ENCODE results near the gene CEP20. TPM values are rescaled to one million over a fixed set of nuclear protein-coding genes. Genes with fewer than 3 reads are reported as not detected.
A peak's percentile ranks its signal among the peaks of the same experiment; 100 is the strongest.

Gene CEP20
- total RNA-seq, 1 experiment from 2014 or later = 59.6 TPM

DNA sequence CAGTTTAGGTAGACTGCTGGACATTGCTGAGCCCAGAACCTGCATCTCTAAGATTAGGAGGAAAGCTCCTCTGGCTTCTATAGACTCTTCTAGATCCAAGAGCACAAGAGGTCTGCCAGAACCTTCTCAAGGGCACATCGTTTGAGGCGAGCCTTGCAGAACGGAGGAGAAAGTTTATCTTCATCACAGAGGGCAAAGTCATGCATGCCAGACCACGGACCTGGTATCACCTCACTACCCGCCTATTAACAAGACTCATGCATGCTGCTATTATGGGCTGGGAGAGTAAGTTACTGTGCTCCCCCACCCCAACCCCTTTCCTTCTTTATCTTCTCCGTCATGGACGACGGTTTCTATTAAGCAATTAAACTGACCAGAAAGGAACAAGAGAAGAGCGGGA, 54.9 kb downstream of the CEP20 start:
- no peak for DNase-seq (ENCODE audit: low read depth)

DNA sequence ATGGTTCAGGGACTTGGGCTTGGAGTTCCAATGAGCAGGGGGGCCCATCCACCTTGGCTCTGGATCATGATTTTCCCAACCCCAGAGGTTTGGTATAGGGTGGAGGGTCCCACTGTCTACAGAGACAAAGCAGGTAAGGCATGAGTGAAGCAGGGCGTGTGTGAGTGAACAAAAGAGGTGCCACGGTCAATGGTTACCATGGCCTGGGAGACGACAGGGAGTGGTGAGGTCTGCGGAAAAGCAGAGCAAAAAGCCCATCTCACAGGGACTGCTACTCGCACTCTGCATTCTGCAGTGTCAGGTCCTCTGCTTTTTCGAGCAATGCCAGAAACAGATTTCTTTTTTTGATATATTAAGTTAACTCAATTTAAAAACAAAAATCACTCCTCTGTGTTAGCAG, 56.2 kb downstream of the CEP20 start:
- DNase-seq (ENCODE audit: low read depth) = no peak

- no peak for DNase-seq (ENCODE audit: low read depth)
Measured at GRCh38 chr16:15830832-15831451, 57.5 kb downstream of the CEP20 start.

DNA sequence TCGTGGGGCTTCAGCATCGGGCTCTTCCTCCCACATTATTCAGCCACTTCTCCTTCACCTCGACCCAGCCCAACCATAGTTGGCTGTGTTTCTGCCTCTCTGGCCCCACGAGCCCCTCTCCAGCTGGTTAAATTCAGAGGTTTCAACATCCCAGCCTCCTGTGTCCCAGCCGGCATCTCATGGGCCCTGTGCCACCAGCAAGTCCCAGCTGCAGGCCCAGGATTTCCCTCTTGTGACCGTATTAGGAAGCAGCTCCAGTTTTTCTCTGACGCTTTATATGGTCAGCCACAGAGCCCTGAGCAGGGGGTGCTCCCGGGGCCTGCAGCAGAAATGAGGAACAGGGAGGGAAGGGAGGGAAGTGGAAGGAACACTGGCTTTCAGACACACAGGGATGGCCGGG, 58.9 kb downstream of the CEP20 start:
- DNase-seq (ENCODE audit: low read depth) = peak; percentile 18

- no peak for DNase-seq (ENCODE audit: low read depth)
Measured at GRCh38 chr16:15827709-15828343, 60.6 kb downstream of the CEP20 start.

DNA sequence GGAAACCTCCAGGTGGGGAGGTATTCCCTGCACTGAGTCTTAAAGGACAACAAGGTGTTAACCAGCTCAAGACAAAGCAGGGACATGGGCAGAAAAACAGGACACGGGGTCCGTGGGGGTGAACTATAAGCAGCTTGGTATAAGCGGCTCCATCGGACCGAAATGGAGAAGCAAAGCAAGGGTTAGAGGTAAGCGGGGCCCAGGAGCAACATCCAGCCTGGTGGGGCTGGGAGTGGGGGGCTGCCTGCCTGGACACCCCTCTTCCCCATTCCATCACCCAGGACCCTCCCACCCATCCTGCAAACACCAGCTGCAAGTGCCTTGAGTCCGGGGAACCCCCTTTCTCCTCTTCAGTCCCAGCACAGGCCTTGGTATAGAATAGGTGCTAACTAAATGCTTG, 61.1 kb downstream of the CEP20 start:
- no peak for DNase-seq (ENCODE audit: low read depth)

- DNase-seq (ENCODE audit: low read depth) = no peak
Measured at GRCh38 chr16:15825750-15826305, 62.6 kb downstream of the CEP20 start.

GRCh38 chr16:15822957-15823356, 65.4 kb downstream of the CEP20 start:
- DNase-seq (ENCODE audit: low read depth) = no peak

GRCh38 chr16:15820837-15821236, 67.6 kb downstream of the CEP20 start:
- DNase-seq (ENCODE audit: low read depth) = no peak

DNA sequence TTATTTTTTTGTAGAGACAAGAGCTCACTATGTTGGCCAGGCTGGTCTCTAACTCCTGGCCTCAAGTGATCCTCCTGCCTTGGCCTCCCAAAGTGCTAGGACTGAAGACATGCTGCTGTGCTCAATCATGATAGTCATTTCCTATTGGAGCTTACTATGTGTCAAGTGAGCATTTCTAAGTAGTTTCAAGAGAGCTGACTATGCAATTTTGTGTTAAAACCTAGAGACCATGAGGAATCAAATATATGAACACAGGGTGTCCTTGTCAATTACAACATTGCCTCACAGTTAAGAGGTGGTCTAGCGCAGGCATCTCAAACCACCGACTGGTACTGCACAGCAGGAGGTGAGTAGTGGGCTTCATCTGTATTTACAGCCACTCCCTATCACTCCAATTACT, 69.4 kb downstream of the CEP20 start:
- DNase-seq (ENCODE audit: low read depth) = no peak

DNA sequence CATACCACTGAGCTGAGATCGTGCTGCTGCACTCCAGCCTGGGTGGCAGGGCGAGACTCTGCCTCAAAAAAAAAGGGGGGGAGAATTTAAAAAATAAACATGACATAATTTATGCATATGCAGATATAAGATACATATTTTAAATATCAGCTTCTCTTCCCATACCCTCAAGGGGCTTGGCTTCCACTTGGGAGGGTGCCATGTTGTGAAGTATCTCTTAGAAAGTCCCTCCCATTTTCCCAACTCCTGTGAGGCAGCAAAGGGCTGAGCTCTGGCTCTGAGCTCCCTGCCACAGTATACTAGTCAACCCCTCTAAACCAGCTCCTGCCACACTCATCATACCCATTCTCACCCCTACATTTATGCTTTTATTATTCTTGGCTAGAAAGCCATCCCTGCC, 71.0 kb downstream of the CEP20 start:
- no peak for DNase-seq (ENCODE audit: low read depth)

DNA sequence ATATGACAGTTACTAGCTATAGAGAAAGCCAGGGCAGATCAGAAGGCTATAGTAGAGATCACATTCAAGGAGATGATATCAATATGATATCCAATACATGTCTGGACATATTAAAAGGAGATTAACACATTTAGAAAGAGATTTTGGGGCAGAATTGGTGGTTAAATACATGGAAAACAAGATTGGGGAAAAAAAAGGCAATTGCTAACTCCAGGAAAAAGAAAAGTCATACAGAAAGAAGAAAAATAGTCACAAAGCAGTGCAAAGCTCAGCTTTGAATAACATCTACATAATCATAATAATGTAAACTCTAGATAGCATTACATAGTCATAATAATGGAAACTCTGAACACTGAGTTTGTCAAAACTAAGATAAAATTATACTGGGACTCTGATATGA, 72.2 kb downstream of the CEP20 start:
- no peak for DNase-seq (ENCODE audit: low read depth)

Other genes starting within 250 kb of the CEP20 start
- 8.7 and 11.9 TPM in 2 replicates for gene MARF1, start 245.4 kb downstream of the CEP20 start, total RNA-seq (2014; rRNA removed; shearing (Covaris generic))
- 48.8 and 63.1 TPM in 2 replicates for gene NDE1, start 238.4 kb downstream of the CEP20 start, total RNA-seq (2014; rRNA removed; shearing (Covaris generic))
- not detected in 2 replicates for gene MYH11, start 31.6 kb downstream of the CEP20 start, total RNA-seq (2014; rRNA removed; shearing (Covaris generic))
- 5.2 and 6.4 TPM in 2 replicates for gene ABCC1, start 61.0 kb upstream of the CEP20 start, total RNA-seq (2014; rRNA removed; shearing (Covaris generic))

Data from RPMI7951 (cell line).